Keratinocyte (primary cell): ENCODE results near the gene KRT31.

Experiments
- CTCF ChIP-seq, 3 experiments: IDR thresholded peaks in 1 of 3; conservative IDR thresholded peaks in 1 of 3; optimal IDR thresholded peaks in 1 of 3; 2 replicates in 2 of 3; 3 replicates in 1 of 3; pipeline versions ENCODE3 to v1.5.1; 2011; ENCODE audit warnings: low read length in 3 of 3, mild to moderate bottlenecking in 3 of 3, moderate library complexity in 2 of 3, control low read depth in 1 of 3, inconsistent platforms in 1 of 3; ENCODE audit not compliant: insufficient read depth in 2 of 3; ENCODE audit errors: extremely low read depth in 1 of 3
- EZH2 ChIP-seq: IDR thresholded peaks from one replicate; pipeline ENCODE4 v1.6.1; 2012; ENCODE audit warnings: inconsistent platforms, mild to moderate bottlenecking, low read length, moderate library complexity

GRCh38 chr17:41392278-41392677 lies 5.1 kb downstream of the KRT31 start:
- TF ChIP-seq CTCF (optimal IDR thresholded peaks at IDR 0.05 in 1 of 3, IDR thresholded peaks at IDR 0.05 in 1 of 3, conservative IDR thresholded peaks at IDR 0.05 in 1 of 3; ENCODE audit: extremely low read depth in 1 of 3, insufficient read depth in 2 of 3, low read length in 3 of 3) (no peak), EZH2 (no peak)
